NT2/D1 (cell line): Measurements from ENCODE around the gene ACAP2.

Experiments used
- DNase-seq: peaks from one replicate; pipeline ENCODE4 v3.0.0-alpha.2; 2011; ENCODE audit warnings: low read depth, low spot score
- H3K27me3 ChIP-seq: 2 replicates; pipeline ENCODE4 v1.6.0; 2011; ENCODE audit warnings: mild to moderate bottlenecking; ENCODE audit not compliant: insufficient read length, insufficient read depth
- H3K36me3 ChIP-seq: 2 replicates; pipeline ENCODE4 v1.6.1; 2011; ENCODE audit warnings: mild to moderate bottlenecking, low read length, mixed read lengths; ENCODE audit not compliant: insufficient read depth, insufficient read length
- H3K4me1 ChIP-seq: 2 replicates; pipeline ENCODE4 v1.5.1; 2011; ENCODE audit not compliant: insufficient read depth, insufficient read length
- H3K4me3 ChIP-seq: 2 replicates; pipeline ENCODE4 v1.5.1; 2011; ENCODE audit warnings: low read depth; ENCODE audit not compliant: insufficient read length
- H3K9ac ChIP-seq: 2 replicates; pipeline ENCODE4 v1.6.0; 2011; ENCODE audit warnings: low read depth; ENCODE audit not compliant: insufficient read length
- H3K9me3 ChIP-seq: 2 replicates; pipeline ENCODE4 v1.5.1; 2011; ENCODE audit warnings: mild to moderate bottlenecking, low read length; ENCODE audit not compliant: insufficient read depth
- SUZ12 ChIP-seq: IDR thresholded peaks from 2 replicates; pipeline ENCODE4 v1.6.1; 2011; ENCODE audit not compliant: insufficient read length, insufficient read depth; ENCODE audit errors: extremely low read depth
- YY1 ChIP-seq: IDR thresholded peaks from 2 replicates; pipeline ENCODE4 v1.6.1; 2011; ENCODE audit not compliant: insufficient read length, insufficient read depth
- ZNF274 ChIP-seq: IDR thresholded peaks from 2 replicates; pipeline ENCODE4 v1.6.1; 2011; ENCODE audit warnings: mild to moderate bottlenecking, low read depth, low read length

ACAP2 gene

GRCh38 chr3:195247863-195248189 is 195.0 kb downstream of the ACAP2 start:
- Histone ChIP-seq H3K36me3 (peaks cover 37% of the 10 kb centered on the region), H3K9ac (no peak overlapping the region), H3K4me1 (peaks cover 5% of the 10 kb centered on the region), H3K4me3 (no peak overlapping the region), H3K27me3 (no peaks in the 10 kb centered on the region), H3K9me3 (no peaks in the 10 kb centered on the region)
- no peak for DNase-seq
- no peak for TF ChIP-seq SUZ12
- no peak for TF ChIP-seq ZNF274
- TF ChIP-seq YY1 = no peak

GRCh38 chr3:195247086-195247862 is 195.5 kb downstream of the ACAP2 start:
- peaks cover 37% of the 10 kb centered on the region for H3K36me3 ChIP-seq
- DNase-seq = no peak
- no peak overlapping the region for H3K9ac ChIP-seq
- TF ChIP-seq ZNF274 = no peak
- TF ChIP-seq SUZ12 = no peak
- no peak for TF ChIP-seq YY1
- H3K27me3 ChIP-seq = no peaks in the 10 kb centered on the region
- H3K4me3 ChIP-seq = no peak overlapping the region
- peaks cover 3% of the 10 kb centered on the region for H3K4me1 ChIP-seq
- H3K9me3 ChIP-seq = no peaks in the 10 kb centered on the region

GRCh38 chr3:195246581-195246995 is 196.2 kb downstream of the ACAP2 start:
- TF ChIP-seq ZNF274 (no peak), YY1 (no peak), SUZ12 (no peak)
- Histone ChIP-seq H3K27me3 (no peaks in the 10 kb centered on the region), H3K4me3 (no peak overlapping the region), H3K9ac (no peak overlapping the region), H3K9me3 (no peaks in the 10 kb centered on the region), H3K36me3 (peaks cover 42% of the 10 kb centered on the region), H3K4me1 (peaks cover 3% of the 10 kb centered on the region)
- no peak for DNase-seq

- Histone ChIP-seq H3K9me3 (no peaks in the 10 kb centered on the region), H3K4me3 (no peak overlapping the region), H3K36me3 (peaks cover 42% of the 10 kb centered on the region), H3K27me3 (no peaks in the 10 kb centered on the region), H3K4me1 (peaks cover 3% of the 10 kb centered on the region), H3K9ac (no peak overlapping the region)
- no peak for TF ChIP-seq SUZ12
- TF ChIP-seq ZNF274 = no peak
- no peak for TF ChIP-seq YY1
- no peak for DNase-seq
Measured at GRCh38 chr3:195245531-195245951, 197.3 kb downstream of the ACAP2 start.

GRCh38 chr3:195241592-195242355 is 201.0 kb downstream of the ACAP2 start:
- no peaks in the 10 kb centered on the region for H3K27me3 ChIP-seq
- H3K9ac ChIP-seq = no peak overlapping the region
- TF ChIP-seq SUZ12 (no peak), YY1 (no peak), ZNF274 (no peak)
- no peak for DNase-seq
- H3K9me3 ChIP-seq = peaks cover 7% of the 10 kb centered on the region; the same call in 1 of the 2 replicates
- H3K36me3 ChIP-seq = peaks cover 26% of the 10 kb centered on the region
- H3K4me3 ChIP-seq = no peak overlapping the region
- H3K4me1 ChIP-seq = peaks cover 5% of the 10 kb centered on the region

GRCh38 chr3:195240939-195241338 is 201.9 kb downstream of the ACAP2 start:
- Histone ChIP-seq H3K36me3 (peaks cover 27% of the 10 kb centered on the region), H3K27me3 (no peaks in the 10 kb centered on the region), H3K4me1 (peaks cover 5% of the 10 kb centered on the region), H3K4me3 (no peak overlapping the region), H3K9ac (no peak overlapping the region), H3K9me3 (peaks cover 12% of the 10 kb centered on the region; the same call in 1 of the 2 replicates)
- TF ChIP-seq SUZ12 (no peak), ZNF274 (no peak), YY1 (no peak)
- no peak for DNase-seq

GRCh38 chr3:195240171-195240701 is 202.6 kb downstream of the ACAP2 start:
- Histone ChIP-seq H3K4me1 (peaks cover 5% of the 10 kb centered on the region), H3K36me3 (peaks cover 25% of the 10 kb centered on the region), H3K27me3 (no peaks in the 10 kb centered on the region), H3K9ac (no peak overlapping the region), H3K9me3 (peaks cover 12% of the 10 kb centered on the region; the same call in 1 of the 2 replicates), H3K4me3 (no peak overlapping the region)
- TF ChIP-seq ZNF274 = no peak
- TF ChIP-seq SUZ12 = no peak
- TF ChIP-seq YY1 = no peak
- DNase-seq = no peak
